Measurements from ENCODE around the gene SFRP5.

Gene SFRP5

GRCh38 chr10:97813311-97813710, 41.5 kb upstream of the SFRP5 start:
- ChIA-PET POLR2A (no interaction called here), CTCF (interaction anchor here (2.8 kb wide), 1 partner anchor 21 kb away, joined by 15 read pairs; no protein-coding TSS in a partner anchor)
- DNase-seq (ENCODE audit: low read depth, low spot score): no peak

GRCh38 chr10:97812696-97813095, 40.9 kb upstream of the SFRP5 start:
- ChIA-PET CTCF (interaction anchor here (1.5 to 2.8 kb wide), 2 partner anchors 20 to 22 kb away, joined by 3 to 15 read pairs; no protein-coding TSS in a partner anchor), POLR2A (no interaction called here)
- no peak overlapping the region for H3K4me3 ChIP-seq (ENCODE audit: low read depth, low read length)
- TF ChIP-seq, protein P1, sequence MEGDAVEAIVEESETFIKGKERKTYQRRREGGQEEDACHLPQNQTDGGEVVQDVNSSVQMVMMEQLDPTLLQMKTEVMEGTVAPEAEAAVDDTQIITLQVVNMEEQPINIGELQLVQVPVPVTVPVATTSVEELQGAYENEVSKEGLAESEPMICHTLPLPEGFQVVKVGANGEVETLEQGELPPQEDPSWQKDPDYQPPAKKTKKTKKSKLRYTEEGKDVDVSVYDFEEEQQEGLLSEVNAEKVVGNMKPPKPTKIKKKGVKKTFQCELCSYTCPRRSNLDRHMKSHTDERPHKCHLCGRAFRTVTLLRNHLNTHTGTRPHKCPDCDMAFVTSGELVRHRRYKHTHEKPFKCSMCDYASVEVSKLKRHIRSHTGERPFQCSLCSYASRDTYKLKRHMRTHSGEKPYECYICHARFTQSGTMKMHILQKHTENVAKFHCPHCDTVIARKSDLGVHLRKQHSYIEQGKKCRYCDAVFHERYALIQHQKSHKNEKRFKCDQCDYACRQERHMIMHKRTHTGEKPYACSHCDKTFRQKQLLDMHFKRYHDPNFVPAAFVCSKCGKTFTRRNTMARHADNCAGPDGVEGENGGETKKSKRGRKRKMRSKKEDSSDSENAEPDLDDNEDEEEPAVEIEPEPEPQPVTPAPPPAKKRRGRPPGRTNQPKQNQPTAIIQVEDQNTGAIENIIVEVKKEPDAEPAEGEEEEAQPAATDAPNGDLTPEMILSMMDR (IDR thresholded peaks at IDR 0.05; ENCODE audit: insufficient read depth, low read length, missing control alignments): no peak
- DNase-seq (ENCODE audit: low read depth, low spot score): no peak

More at GRCh38 chr10:97813311-97813710, 41.5 kb upstream of the SFRP5 start:
- H3K4me3 ChIP-seq (ENCODE audit: low read depth, low read length): no peak overlapping the region
- TF ChIP-seq, protein P1 (IDR thresholded peaks at IDR 0.05; ENCODE audit: insufficient read depth, low read length, missing control alignments): no peak

- H3K4me3 ChIP-seq (ENCODE audit: low read depth, low read length): no peak overlapping the region
- TF ChIP-seq, protein P1 (IDR thresholded peaks at IDR 0.05; ENCODE audit: insufficient read depth, low read length, missing control alignments): no peak
- no peak for DNase-seq (ENCODE audit: low read depth, low spot score)
- ChIA-PET POLR2A (no interaction called here), CTCF (interaction anchor here (1.5 to 2.8 kb wide), 2 partner anchors 19 to 21 kb away, joined by 3 to 15 read pairs; no protein-coding TSS in a partner anchor)
These were observed 40.2 kb upstream of the SFRP5 start for GRCh38 chr10:97811958-97812357.

GRCh38 chr10:97810446-97810845, 38.6 kb upstream of the SFRP5 start:
- H3K4me3 ChIP-seq (ENCODE audit: low read depth, low read length): no peak overlapping the region
- TF ChIP-seq, protein P1 (IDR thresholded peaks at IDR 0.05; ENCODE audit: insufficient read depth, low read length, missing control alignments): no peak
- no peak for DNase-seq (ENCODE audit: low read depth, low spot score)
- ChIA-PET CTCF (interaction anchor here (1.1 kb wide), 1 partner anchor 18 kb away, joined by 4 read pairs; no protein-coding TSS in a partner anchor), POLR2A (no interaction called here)

DNA sequence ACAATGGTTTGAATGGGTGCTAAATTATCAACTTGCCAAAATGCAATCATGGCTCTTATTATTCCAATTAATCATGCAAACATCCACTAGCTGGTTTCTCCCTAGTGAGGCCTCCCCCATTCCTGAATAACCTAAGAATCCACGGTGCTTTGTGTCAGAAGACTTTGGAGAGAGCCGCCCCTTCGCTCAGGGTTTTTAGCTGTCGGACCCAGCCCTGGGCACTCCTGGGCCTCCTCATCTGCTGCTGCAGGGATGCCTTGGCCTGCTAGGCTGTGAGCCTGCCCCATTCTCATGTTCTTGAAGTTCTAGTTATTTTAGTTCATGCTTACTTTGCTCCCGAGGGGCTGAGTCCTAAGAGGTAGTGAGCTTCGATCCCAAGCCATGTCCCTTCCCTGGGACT, 34.1 kb upstream of the SFRP5 start:
- DNase-seq (ENCODE audit: low read depth, low spot score): no peak
- ChIA-PET CTCF (interaction anchor here (2.1 kb wide), 1 partner anchor 13 kb away, joined by 14 read pairs; no protein-coding TSS in a partner anchor), POLR2A (no interaction called here)
- TF ChIP-seq, protein P1 (IDR thresholded peaks at IDR 0.05; ENCODE audit: insufficient read depth, low read length, missing control alignments): no peak
- no peak overlapping the region for H3K4me3 ChIP-seq (ENCODE audit: low read depth, low read length)

DNA sequence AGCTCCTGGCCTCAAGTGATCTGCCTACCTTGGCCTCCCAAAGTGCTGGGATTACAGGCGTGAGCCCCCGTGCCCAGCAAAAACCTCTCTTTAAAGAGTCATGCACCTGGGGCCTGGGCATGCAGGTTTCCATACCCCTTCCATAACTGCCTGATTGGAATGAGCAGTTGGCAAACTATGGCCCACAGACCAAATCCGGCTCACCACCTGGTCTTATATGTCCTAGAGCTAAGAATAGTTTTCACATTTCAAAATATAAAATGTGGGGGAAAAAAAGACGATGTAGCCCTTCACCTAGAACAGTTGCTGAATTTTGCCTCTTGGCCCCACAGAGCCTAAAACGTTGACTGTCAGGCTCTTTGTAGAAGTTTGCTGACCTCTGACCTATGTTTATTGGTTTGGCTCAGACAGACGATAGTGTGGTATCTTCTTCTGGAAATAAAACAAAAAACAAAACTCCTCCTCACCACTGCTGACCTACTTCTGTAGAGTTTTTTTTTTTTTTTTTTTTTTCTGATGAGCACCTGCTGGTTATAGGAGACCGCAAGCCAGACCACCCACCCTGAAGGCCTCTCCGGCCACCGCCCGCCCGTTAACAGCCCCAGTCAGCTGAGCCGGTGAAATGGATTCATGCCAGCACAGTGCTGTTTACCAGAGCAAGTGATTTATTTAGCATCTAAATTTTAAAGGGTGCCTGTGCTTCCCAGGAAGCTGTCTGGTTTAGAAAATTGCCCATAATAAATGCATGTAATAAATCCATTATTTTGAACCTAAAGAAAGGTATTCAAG, 33.5 kb upstream of the SFRP5 start:
- no peak for DNase-seq (ENCODE audit: low read depth, low spot score)
- TF ChIP-seq, protein P1 (IDR thresholded peaks at IDR 0.05; ENCODE audit: insufficient read depth, low read length, missing control alignments): no peak
- POLR2A ChIA-PET: no interaction called here
- CTCF ChIA-PET: interaction anchor here (1.0 to 2.1 kb wide), 3 partner anchors 13 to 16 kb away, joined by 4 to 14 read pairs (median 5); no protein-coding TSS in a partner anchor
- H3K4me3 ChIP-seq (ENCODE audit: low read depth, low read length): no peak overlapping the region

All from AG04449 (cell line).